ENCODE results near the gene EFNA1.

GRCh38 chr1:155104605-155105534 lies 22.8 kb upstream of the EFNA1 start:
- TF ChIP-seq CTCF (IDR thresholded peaks at IDR 0.05; ENCODE audit: low read depth, low read length) (no peak), MYC (IDR thresholded peaks at IDR 0.05; ENCODE audit: low read depth, low read length) (no peak)
